WTC11 (cell line): ENCODE measurements around the gene HES1. TPM values are rescaled to one million over a fixed set of nuclear protein-coding genes. Genes with fewer than 3 reads are reported as not detected.
A peak's percentile ranks its signal among the peaks of the same experiment; 100 is the strongest.

Source experiments
- ARID4B ChIP-seq: sonication (generic); formaldehyde crosslinking; IDR thresholded peaks from 2 replicates; pipeline ENCODE4 v1.8.0; 2023; ENCODE audit warnings: missing genetic modification reagents, mild to moderate bottlenecking, borderline replicate concordance
- FOXJ3 ChIP-seq: sonication (generic); formaldehyde crosslinking; IDR thresholded peaks from 2 replicates; pipeline ENCODE4 v1.9.0; 2021; ENCODE audit warnings: missing genetic modification reagents, mild to moderate bottlenecking, borderline replicate concordance
- FOXP1 ChIP-seq: sonication (generic); formaldehyde crosslinking; IDR thresholded peaks from 2 replicates; pipeline ENCODE4 v1.8.0; 2022; ENCODE audit warnings: missing genetic modification reagents, mild to moderate bottlenecking, moderate library complexity, borderline replicate concordance
- GRHL2 ChIP-seq: fragments of 250-450 bp; sonication (Bioruptor Pico); IDR thresholded peaks from 2 replicates; pipeline ENCODE4 v1.8.0; 2022; ENCODE audit warnings: mild to moderate bottlenecking, moderate library complexity; ENCODE audit not compliant: insufficient replicate concordance, severe bottlenecking
- IRF2 ChIP-seq: sonication (generic); formaldehyde crosslinking; IDR thresholded peaks from 2 replicates; pipeline ENCODE4 v1.8.0; 2022; ENCODE audit warnings: low read depth, missing genetic modification reagents, borderline replicate concordance
- NFATC4 ChIP-seq: fragments of 250-450 bp; sonication (Bioruptor Pico); IDR thresholded peaks from 2 replicates; pipeline ENCODE4 v1.9.0; 2021; ENCODE audit warnings: mild to moderate bottlenecking
- NFYB ChIP-seq: sonication (generic); formaldehyde crosslinking; conservative IDR thresholded peaks from 2 replicates; pipeline ENCODE4 v1.8.0; 2022; ENCODE audit warnings: low read depth, missing genetic modification reagents
- PRRX2 ChIP-seq: fragments of 250-450 bp; sonication (Bioruptor Pico); IDR thresholded peaks from 2 replicates; pipeline ENCODE4 v1.8.0; 2021; ENCODE audit warnings: mild to moderate bottlenecking
- RORB ChIP-seq: fragments of 250-450 bp; sonication (Bioruptor Pico); IDR thresholded peaks from 2 replicates; pipeline ENCODE4 v1.9.0; 2021; ENCODE audit warnings: mild to moderate bottlenecking
- SOX15 ChIP-seq: fragments of 250-450 bp; sonication (Bioruptor Pico); IDR thresholded peaks from 2 replicates; pipeline ENCODE4 v1.9.0; 2021; ENCODE audit warnings: mild to moderate bottlenecking
- ZNF121 ChIP-seq: sonication (generic); formaldehyde crosslinking; IDR thresholded peaks from 2 replicates; pipeline ENCODE4 v1.8.0; 2023; ENCODE audit warnings: missing genetic modification reagents
- ZNF263 ChIP-seq: sonication (generic); formaldehyde crosslinking; IDR thresholded peaks from 2 replicates; pipeline ENCODE4 v1.8.1; 2022; ENCODE audit warnings: low read depth, mild to moderate bottlenecking, moderate library complexity, missing genetic modification reagents
- ZSCAN18 ChIP-seq: fragments of 250-450 bp; sonication (Bioruptor Pico); IDR thresholded peaks from 2 replicates; pipeline ENCODE4 v2.1.2; 2022; ENCODE audit warnings: mild to moderate bottlenecking, moderate library complexity
- total RNA-seq: library from RNA; stranded (reverse); gene quantifications from 3 replicates; pipeline ENCODE4 v1.2.3, GENCODE V29; 2021
- TF ChIP-seq, protein P1 (sequence below): sonication (generic); formaldehyde crosslinking; IDR thresholded peaks from 2 replicates; pipeline ENCODE4 v1.8.1; 2023; ENCODE audit warnings: mild to moderate bottlenecking, missing genetic modification reagents, moderate library complexity
- TF ChIP-seq, protein P2 (sequence below): sonication (generic); formaldehyde crosslinking; conservative IDR thresholded peaks from 2 replicates; pipeline ENCODE4 v1.8.1; 2022; ENCODE audit warnings: mild to moderate bottlenecking, missing genetic modification reagents
- TF ChIP-seq, protein P3 (sequence below): sonication (generic); formaldehyde crosslinking; IDR thresholded peaks from 2 replicates; pipeline ENCODE4 v1.8.1; 2023; ENCODE audit warnings: mild to moderate bottlenecking, missing genetic modification reagents
- TF ChIP-seq, protein P4 (sequence below): fragments of 200-600 bp; IDR thresholded peaks from 2 replicates; pipeline ENCODE4 v1.8.0; 2022; ENCODE audit warnings: antibody characterized with exemption
- TF ChIP-seq, protein P5 (sequence below): sonication (generic); formaldehyde crosslinking; IDR thresholded peaks from 2 replicates; pipeline ENCODE4 v1.8.1; 2022; ENCODE audit warnings: low read depth, mild to moderate bottlenecking, moderate library complexity, missing genetic modification reagents, borderline replicate concordance

The HES1 gene
- total RNA-seq, 1 experiment from 2014 or later, result 28.4 TPM

DNA sequence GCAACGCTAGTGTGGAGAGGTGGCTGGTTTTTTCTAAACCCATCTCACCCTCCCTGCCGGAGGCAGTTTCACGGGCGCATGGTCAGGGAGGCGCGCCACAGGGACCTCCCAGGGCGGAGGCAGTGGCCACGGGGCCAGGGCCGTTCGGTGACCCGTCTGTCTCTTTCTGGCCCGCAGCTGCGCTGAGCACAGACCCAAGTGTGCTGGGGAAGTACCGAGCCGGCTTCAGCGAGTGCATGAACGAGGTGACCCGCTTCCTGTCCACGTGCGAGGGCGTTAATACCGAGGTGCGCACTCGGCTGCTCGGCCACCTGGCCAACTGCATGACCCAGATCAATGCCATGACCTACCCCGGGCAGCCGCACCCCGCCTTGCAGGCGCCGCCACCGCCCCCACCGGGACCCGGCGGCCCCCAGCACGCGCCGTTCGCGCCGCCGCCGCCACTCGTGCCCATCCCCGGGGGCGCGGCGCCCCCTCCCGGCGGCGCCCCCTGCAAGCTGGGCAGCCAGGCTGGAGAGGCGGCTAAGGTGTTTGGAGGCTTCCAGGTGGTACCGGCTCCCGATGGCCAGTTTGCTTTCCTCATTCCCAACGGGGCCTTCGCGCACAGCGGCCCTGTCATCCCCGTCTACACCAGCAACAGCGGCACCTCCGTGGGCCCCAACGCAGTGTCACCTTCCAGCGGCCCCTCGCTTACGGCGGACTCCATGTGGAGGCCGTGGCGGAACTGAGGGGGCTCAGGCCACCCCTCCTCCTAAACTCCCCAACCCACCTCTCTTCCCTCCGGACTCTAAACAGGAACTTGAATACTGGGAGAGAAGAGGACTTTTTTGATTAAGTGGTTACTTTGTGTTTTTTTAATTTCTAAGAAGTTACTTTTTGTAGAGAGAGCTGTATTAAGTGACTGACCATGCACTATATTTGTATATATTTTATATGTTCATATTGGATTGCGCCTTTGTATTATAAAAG lies 1.8 kb downstream of the HES1 start (continued):
- TF ChIP-seq, protein P1, sequence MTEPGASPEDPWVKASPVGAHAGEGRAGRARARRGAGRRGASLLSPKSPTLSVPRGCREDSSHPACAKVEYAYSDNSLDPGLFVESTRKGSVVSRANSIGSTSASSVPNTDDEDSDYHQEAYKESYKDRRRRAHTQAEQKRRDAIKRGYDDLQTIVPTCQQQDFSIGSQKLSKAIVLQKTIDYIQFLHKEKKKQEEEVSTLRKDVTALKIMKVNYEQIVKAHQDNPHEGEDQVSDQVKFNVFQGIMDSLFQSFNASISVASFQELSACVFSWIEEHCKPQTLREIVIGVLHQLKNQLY, result no peak
- TF ChIP-seq ZSCAN18, result no peak
- TF ChIP-seq PRRX2, result no peak
- no peak for TF ChIP-seq RORB (CRISPR knock-in tag)
- no peak for TF ChIP-seq ZNF121 (CRISPR knock-in tag)
- TF ChIP-seq, protein P2, sequence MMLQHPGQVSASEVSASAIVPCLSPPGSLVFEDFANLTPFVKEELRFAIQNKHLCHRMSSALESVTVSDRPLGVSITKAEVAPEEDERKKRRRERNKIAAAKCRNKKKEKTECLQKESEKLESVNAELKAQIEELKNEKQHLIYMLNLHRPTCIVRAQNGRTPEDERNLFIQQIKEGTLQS (CRISPR knock-in tag), result no peak
- TF ChIP-seq ZNF263 (CRISPR knock-in tag), result no peak
- no peak for TF ChIP-seq IRF2 (CRISPR knock-in tag)
- TF ChIP-seq ARID4B, result no peak
- TF ChIP-seq NFATC4 (CRISPR knock-in tag), result no peak
- no peak for TF ChIP-seq SOX15 (CRISPR knock-in tag)
- TF ChIP-seq, protein P3, sequence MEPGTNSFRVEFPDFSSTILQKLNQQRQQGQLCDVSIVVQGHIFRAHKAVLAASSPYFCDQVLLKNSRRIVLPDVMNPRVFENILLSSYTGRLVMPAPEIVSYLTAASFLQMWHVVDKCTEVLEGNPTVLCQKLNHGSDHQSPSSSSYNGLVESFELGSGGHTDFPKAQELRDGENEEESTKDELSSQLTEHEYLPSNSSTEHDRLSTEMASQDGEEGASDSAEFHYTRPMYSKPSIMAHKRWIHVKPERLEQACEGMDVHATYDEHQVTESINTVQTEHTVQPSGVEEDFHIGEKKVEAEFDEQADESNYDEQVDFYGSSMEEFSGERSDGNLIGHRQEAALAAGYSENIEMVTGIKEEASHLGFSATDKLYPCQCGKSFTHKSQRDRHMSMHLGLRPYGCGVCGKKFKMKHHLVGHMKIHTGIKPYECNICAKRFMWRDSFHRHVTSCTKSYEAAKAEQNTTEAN (CRISPR knock-in tag), result peak; percentile 29; the same call in 1 of the 2 replicates
- TF ChIP-seq GRHL2 (CRISPR knock-in tag), result no peak
- TF ChIP-seq, protein P4, sequence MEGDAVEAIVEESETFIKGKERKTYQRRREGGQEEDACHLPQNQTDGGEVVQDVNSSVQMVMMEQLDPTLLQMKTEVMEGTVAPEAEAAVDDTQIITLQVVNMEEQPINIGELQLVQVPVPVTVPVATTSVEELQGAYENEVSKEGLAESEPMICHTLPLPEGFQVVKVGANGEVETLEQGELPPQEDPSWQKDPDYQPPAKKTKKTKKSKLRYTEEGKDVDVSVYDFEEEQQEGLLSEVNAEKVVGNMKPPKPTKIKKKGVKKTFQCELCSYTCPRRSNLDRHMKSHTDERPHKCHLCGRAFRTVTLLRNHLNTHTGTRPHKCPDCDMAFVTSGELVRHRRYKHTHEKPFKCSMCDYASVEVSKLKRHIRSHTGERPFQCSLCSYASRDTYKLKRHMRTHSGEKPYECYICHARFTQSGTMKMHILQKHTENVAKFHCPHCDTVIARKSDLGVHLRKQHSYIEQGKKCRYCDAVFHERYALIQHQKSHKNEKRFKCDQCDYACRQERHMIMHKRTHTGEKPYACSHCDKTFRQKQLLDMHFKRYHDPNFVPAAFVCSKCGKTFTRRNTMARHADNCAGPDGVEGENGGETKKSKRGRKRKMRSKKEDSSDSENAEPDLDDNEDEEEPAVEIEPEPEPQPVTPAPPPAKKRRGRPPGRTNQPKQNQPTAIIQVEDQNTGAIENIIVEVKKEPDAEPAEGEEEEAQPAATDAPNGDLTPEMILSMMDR, result 0 out of 2 replicates have a peak, but pooled peaks have one; percentile 21
- TF ChIP-seq NFYB, result no peak
- TF ChIP-seq FOXJ3, result no peak
- TF ChIP-seq FOXP1 (CRISPR knock-in tag), result peak; percentile 48; the same call in 1 of the 2 replicates
- TF ChIP-seq, protein P5, sequence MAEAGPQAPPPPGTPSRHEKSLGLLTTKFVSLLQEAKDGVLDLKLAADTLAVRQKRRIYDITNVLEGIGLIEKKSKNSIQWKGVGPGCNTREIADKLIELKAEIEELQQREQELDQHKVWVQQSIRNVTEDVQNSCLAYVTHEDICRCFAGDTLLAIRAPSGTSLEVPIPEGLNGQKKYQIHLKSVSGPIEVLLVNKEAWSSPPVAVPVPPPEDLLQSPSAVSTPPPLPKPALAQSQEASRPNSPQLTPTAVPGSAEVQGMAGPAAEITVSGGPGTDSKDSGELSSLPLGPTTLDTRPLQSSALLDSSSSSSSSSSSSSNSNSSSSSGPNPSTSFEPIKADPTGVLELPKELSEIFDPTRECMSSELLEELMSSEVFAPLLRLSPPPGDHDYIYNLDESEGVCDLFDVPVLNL (CRISPR knock-in tag), result no peak
